Mesendoderm (in vitro differentiated cells): ENCODE data around the gene FBXW11.

Source experiments
- DNase-seq: peaks from one replicate; pipeline ENCODE4 v3.0.0; 2013
- H2AK5ac ChIP-seq: 2 replicates; pipeline ENCODE4 v1.6.1; 2013; ENCODE audit warnings: low read length, inconsistent platforms
- H2BK120ac ChIP-seq: 2 replicates; pipeline ENCODE4 v1.6.1; 2013; ENCODE audit warnings: low read depth, mild to moderate bottlenecking, low read length, moderate library complexity, mixed read lengths
- H2BK15ac ChIP-seq: replicated peaks from 2 replicates; pipeline ENCODE4 v1.6.1; 2013; ENCODE audit warnings: low read depth, mild to moderate bottlenecking, moderate library complexity
- H2BK5ac ChIP-seq: 2 replicates; pipeline ENCODE4 v1.6.1; 2013; ENCODE audit warnings: low read length, inconsistent platforms
- H3K18ac ChIP-seq: 2 replicates; pipeline ENCODE4 v1.6.1; 2013; ENCODE audit warnings: mild to moderate bottlenecking, low read length, mixed read lengths
- H3K23ac ChIP-seq: one replicate; pipeline ENCODE4 v1.6.1; 2013; ENCODE audit warnings: low read length
- H3K27ac ChIP-seq: 2 replicates; pipeline ENCODE4 v1.5.1; 2013; ENCODE audit warnings: low read depth, mild to moderate bottlenecking, inconsistent platforms, low read length, moderate library complexity
- H3K27me3 ChIP-seq: 2 replicates; pipeline ENCODE4 v1.6.1; 2013; ENCODE audit warnings: low read length, control low read depth, mild to moderate bottlenecking, inconsistent platforms; ENCODE audit not compliant: insufficient read depth, poor library complexity
- H3K36me3 ChIP-seq: 2 replicates; pipeline ENCODE4 v1.6.1; 2013; ENCODE audit warnings: low read length, inconsistent platforms; ENCODE audit not compliant: control insufficient read depth, insufficient read depth
- H3K4ac ChIP-seq: one replicate; pipeline ENCODE4 v1.6.1; 2013; ENCODE audit warnings: low read depth, mild to moderate bottlenecking, low read length, moderate library complexity
- H3K4me1 ChIP-seq: 2 replicates; pipeline ENCODE4 v1.6.1; 2013; ENCODE audit warnings: low read depth, low read length, inconsistent platforms; ENCODE audit not compliant: control insufficient read depth
- H3K4me2 ChIP-seq: 2 replicates; pipeline ENCODE4 v1.6.1; 2013; ENCODE audit warnings: low read length
- H3K4me3 ChIP-seq: 2 replicates; pipeline ENCODE4 v1.5.1; 2013; ENCODE audit warnings: mild to moderate bottlenecking, low read length
- H3K56ac ChIP-seq: one replicate; pipeline ENCODE4 v1.6.1; 2013; ENCODE audit warnings: low read length
- H3K79me1 ChIP-seq: 2 replicates; pipeline ENCODE4 v1.6.1; 2013; ENCODE audit warnings: low read length, inconsistent platforms
- H3K79me2 ChIP-seq: 2 replicates; pipeline ENCODE4 v1.6.1; 2013; ENCODE audit warnings: mild to moderate bottlenecking, low read length; ENCODE audit not compliant: control insufficient read depth, insufficient read depth
- H3K9ac ChIP-seq: 2 replicates; pipeline ENCODE4 v1.6.1; 2013; ENCODE audit warnings: low read length, inconsistent platforms
- H4K5ac ChIP-seq: one replicate; pipeline ENCODE4 v1.6.1; 2013; ENCODE audit warnings: low read length
- H4K8ac ChIP-seq: one replicate; pipeline ENCODE4 v1.6.1; 2013; ENCODE audit warnings: low read depth, mild to moderate bottlenecking, control low read depth, low read length, moderate library complexity
- WGBS: extraction: QIAGEN DNeasy Blood & Tissue Kit; methylation state at CpG from one replicate; pipeline ENCODE4 v1.1.7; 2013; ENCODE audit warnings: low lambda C conversion rate, missing lambda C conversion rate; ENCODE audit not compliant: insufficient coverage; ENCODE audit errors: extremely low coverage; 5-methylcytosine and 5-hydroxymethylcytosine counted together

Gene FBXW11

GRCh38 chr5:171863935-171864334 is 142.5 kb downstream of the FBXW11 start:
- Histone ChIP-seq H3K4me2 (no peak overlapping the region), H3K23ac (no peak overlapping the region), H3K4ac (no peak overlapping the region), H3K79me2 (no peaks in the 10 kb centered on the region), H2BK120ac (no peak overlapping the region), H4K8ac (no peak overlapping the region), H3K27me3 (no peaks in the 10 kb centered on the region), H3K56ac (no peak overlapping the region), H3K36me3 (peaks cover 2% of the 10 kb centered on the region), H2BK5ac (no peak overlapping the region), H3K9ac (no peak overlapping the region), H3K79me1 (no peaks in the 10 kb centered on the region), H4K5ac (no peak overlapping the region), H2AK5ac (no peak overlapping the region), H3K18ac (no peak overlapping the region), H3K4me3 (no peak overlapping the region), H2BK15ac (no peak overlapping the region), H3K27ac (no peak overlapping the region), H3K4me1 (no peaks in the 10 kb centered on the region)
- WGBS, result no CpG with 5 or more reads among the region's 6 CpGs
- DNase-seq, result no peak

GRCh38 chr5:171862624-171863023 is 143.8 kb downstream of the FBXW11 start:
- H3K23ac ChIP-seq, result no peak overlapping the region
- WGBS, result no CpG with 5 or more reads among the region's 4 CpGs

GRCh38 chr5:171861381-171861780 is 145.1 kb downstream of the FBXW11 start:
- no peak overlapping the region for H3K27ac ChIP-seq
- H3K79me1 ChIP-seq, result no peaks in the 10 kb centered on the region
- DNase-seq, result no peak
- no peaks in the 10 kb centered on the region for H3K79me2 ChIP-seq
- no peak overlapping the region for H3K4me2 ChIP-seq
- no peak overlapping the region for H2BK120ac ChIP-seq
- no peak overlapping the region for H4K5ac ChIP-seq
- no peak overlapping the region for H3K9ac ChIP-seq
- no peak overlapping the region for H3K23ac ChIP-seq
- H3K4me1 ChIP-seq, result peaks cover 4% of the 10 kb centered on the region
- H3K36me3 ChIP-seq, result no peaks in the 10 kb centered on the region
- H2BK15ac ChIP-seq, result no peak overlapping the region
- no peaks in the 10 kb centered on the region for H3K27me3 ChIP-seq
- no peak overlapping the region for H4K8ac ChIP-seq
- H3K4me3 ChIP-seq, result no peak overlapping the region
- H2AK5ac ChIP-seq, result no peak overlapping the region
- H2BK5ac ChIP-seq, result no peak overlapping the region
- H3K4ac ChIP-seq, result no peak overlapping the region
- WGBS, result no CpG with 5 or more reads among the region's 3 CpGs
- no peak overlapping the region for H3K56ac ChIP-seq
- no peak overlapping the region for H3K18ac ChIP-seq

More at GRCh38 chr5:171862624-171863023, 143.8 kb downstream of the FBXW11 start:
- Histone ChIP-seq H2BK5ac (no peak overlapping the region), H3K4me1 (peaks cover 4% of the 10 kb centered on the region), H2BK15ac (no peak overlapping the region), H2BK120ac (no peak overlapping the region), H3K18ac (no peak overlapping the region), H3K27ac (no peak overlapping the region), H3K4me2 (no peak overlapping the region), H3K27me3 (no peaks in the 10 kb centered on the region), H3K79me1 (no peaks in the 10 kb centered on the region), H4K5ac (no peak overlapping the region), H3K36me3 (no peaks in the 10 kb centered on the region), H3K79me2 (no peaks in the 10 kb centered on the region), H2AK5ac (no peak overlapping the region), H4K8ac (no peak overlapping the region), H3K56ac (no peak overlapping the region), H3K9ac (no peak overlapping the region), H3K4ac (no peak overlapping the region), H3K4me3 (no peak overlapping the region)
- DNase-seq, result no peak

- H3K27ac ChIP-seq, result peak overlapping the region; percentile 30
- H2BK15ac ChIP-seq, result no peak overlapping the region
Measured at GRCh38 chr5:171858303-171858702, 148.1 kb downstream of the FBXW11 start.

GRCh38 chr5:171857489-171857876 is 149.0 kb downstream of the FBXW11 start:
- no peak overlapping the region for H3K4me2 ChIP-seq
- no peak overlapping the region for H3K56ac ChIP-seq
- peak; percentile 91 for DNase-seq
- no peak overlapping the region for H4K5ac ChIP-seq
- no peak overlapping the region for H3K9ac ChIP-seq
- H3K79me1 ChIP-seq, result no peaks in the 10 kb centered on the region
- no peak overlapping the region for H2AK5ac ChIP-seq
- peaks cover 4% of the 10 kb centered on the region for H3K4me1 ChIP-seq
- H2BK15ac ChIP-seq, result no peak overlapping the region
- H3K27me3 ChIP-seq, result no peaks in the 10 kb centered on the region
- no peak overlapping the region for H2BK5ac ChIP-seq
- H3K79me2 ChIP-seq, result no peaks in the 10 kb centered on the region
- no peaks in the 10 kb centered on the region for H3K36me3 ChIP-seq
- no peak overlapping the region for H3K18ac ChIP-seq
- no peak overlapping the region for H4K8ac ChIP-seq
- H3K27ac ChIP-seq, result no peak overlapping the region
- no peak overlapping the region for H2BK120ac ChIP-seq
- no CpG with 5 or more reads among the region's 12 CpGs for WGBS
- H3K23ac ChIP-seq, result no peak overlapping the region
- H3K4me3 ChIP-seq, result no peak overlapping the region
- H3K4ac ChIP-seq, result no peak overlapping the region

More at GRCh38 chr5:171858303-171858702, 148.1 kb downstream of the FBXW11 start:
- no peak overlapping the region for H2BK120ac ChIP-seq
- no peaks in the 10 kb centered on the region for H3K79me1 ChIP-seq
- H3K27me3 ChIP-seq, result no peaks in the 10 kb centered on the region
- no peaks in the 10 kb centered on the region for H3K36me3 ChIP-seq
- H2AK5ac ChIP-seq, result no peak overlapping the region
- H3K4me1 ChIP-seq, result peaks cover 4% of the 10 kb centered on the region
- H3K4me3 ChIP-seq, result no peak overlapping the region
- H4K8ac ChIP-seq, result no peak overlapping the region
- no peak overlapping the region for H2BK5ac ChIP-seq
- H3K9ac ChIP-seq, result no peak overlapping the region
- no peak overlapping the region for H4K5ac ChIP-seq
- no peak overlapping the region for H3K23ac ChIP-seq
- no peak overlapping the region for H3K18ac ChIP-seq
- DNase-seq, result peak; percentile 63
- H3K79me2 ChIP-seq, result no peaks in the 10 kb centered on the region
- no CpG with 5 or more reads among the region's 7 CpGs for WGBS
- H3K4me2 ChIP-seq, result no peak overlapping the region
- no peak overlapping the region for H3K4ac ChIP-seq
- H3K56ac ChIP-seq, result no peak overlapping the region
